Stimulated activated CD4-positive, alpha-beta T cell treated with anti-CD3 and anti-CD28 coated beads, Interleukin-2, amount 100 ng/mL, for 48 hours (primary cell): ENCODE measurements around the gene NHLRC4.
"Not testable (repeated sequence)": the region's sequence is repeated elsewhere in the genome, so short reads cannot be mapped to it uniquely, and the experiment has no call there.

ENCODE experiments used
- DNase-seq, 2 donors: peaks; one replicate each; pipeline ENCODE4 v3.0.0-alpha.2; 2020

Gene NHLRC4

GRCh38 chr16:586047-586644 is 19.3 kb downstream of the NHLRC4 start:
- no peak for DNase-seq

DNA sequence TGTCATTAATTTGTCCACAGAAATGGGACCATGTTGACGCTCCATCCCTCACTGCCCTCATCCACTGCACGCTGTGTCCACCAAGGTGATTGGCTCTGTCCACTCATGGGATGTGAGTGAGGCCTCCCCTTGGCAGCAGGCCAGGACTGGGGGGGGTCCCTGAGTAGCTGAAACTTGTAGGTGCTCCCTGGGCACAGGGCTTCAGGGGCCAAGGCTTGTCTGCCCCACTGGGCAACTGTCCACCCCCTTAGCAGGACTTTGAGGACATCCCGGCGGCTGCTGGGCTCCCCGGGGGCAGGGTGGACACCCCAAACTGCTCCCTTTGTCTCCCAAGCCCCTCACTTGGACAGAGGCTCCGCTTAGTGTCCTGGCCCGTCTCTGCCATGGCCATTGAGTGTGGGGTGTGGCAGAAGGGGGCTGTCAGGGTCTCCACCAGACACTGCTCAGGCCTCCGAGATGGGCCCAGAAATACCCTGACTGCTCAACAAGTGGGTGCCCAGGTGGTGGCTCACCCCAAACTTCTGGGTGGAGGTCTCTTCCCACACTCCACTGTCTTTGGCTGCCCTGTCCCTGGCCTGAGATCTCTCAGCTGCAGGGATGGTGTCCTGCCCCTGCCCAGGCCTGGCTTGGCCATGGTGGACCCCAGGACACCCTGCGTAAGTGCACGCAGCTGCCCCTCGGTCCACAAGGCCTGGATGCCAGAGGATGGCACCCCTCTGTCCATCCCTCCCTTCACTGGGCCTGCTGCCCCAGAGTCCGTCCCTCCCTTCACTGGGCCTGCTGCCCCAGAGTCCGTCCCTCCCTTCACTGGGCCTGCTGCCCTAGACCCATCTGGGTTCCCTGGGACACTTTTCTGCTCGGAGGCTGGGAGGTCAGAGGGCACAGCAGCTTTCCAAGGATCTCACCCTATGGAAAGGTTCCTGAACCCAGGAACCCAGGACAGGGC is 20.1 kb downstream of the NHLRC4 start:
- no peak for DNase-seq

DNA sequence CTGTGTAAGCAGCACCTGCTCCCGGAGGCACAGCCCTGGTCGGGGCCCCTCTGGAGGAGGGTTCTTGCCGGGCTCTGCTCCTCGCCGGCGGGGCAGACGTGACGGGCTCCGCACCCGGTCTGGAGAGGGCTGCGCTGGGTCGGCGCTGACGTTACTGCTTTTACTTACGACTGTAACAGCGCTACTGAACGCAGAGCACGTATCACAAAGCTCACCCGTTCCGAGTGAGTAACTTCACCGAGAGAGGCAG is 21.8 kb downstream of the NHLRC4 start:
- DNase-seq = peak in 1 of 2 donors; percentile 48

DNA sequence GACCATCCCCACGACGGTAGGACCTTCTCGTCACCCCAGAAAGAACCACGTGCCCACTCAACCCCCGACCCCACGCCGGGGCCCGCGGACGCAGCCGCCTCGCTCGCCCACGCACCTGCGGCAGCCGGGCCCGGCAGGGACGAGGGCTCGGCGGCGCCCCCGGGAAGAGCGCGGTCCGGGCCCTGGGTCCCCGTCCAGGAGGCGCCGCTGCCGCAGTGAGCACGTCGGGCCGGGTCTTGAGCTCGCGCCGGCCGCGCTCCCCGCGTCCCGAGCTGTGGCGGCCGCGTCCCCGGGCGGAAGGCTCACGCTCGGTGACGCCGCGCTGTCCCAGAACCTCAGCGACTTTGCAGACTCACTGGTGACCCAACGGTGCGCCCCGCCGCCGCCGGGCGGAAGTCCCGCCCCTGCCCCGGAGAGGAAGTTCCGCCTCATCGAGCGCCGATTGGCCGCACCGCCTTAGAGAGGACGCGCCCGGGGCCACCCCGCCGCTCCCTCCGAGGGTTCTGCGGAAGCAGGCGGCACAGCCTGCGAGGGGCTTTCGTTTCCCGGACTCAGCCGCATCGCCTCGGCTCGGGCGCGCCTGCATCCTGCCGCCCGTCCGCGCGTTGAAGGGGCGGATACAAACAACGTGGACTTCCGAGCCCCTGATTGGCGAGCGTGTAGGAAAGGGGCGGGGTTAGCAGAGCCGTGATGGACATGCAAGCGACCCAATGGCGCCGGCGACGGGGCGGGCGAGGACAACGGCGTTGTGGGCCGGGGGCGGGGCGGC is 22.3 kb downstream of the NHLRC4 start:
- peak; percentile 98 for DNase-seq

DNA sequence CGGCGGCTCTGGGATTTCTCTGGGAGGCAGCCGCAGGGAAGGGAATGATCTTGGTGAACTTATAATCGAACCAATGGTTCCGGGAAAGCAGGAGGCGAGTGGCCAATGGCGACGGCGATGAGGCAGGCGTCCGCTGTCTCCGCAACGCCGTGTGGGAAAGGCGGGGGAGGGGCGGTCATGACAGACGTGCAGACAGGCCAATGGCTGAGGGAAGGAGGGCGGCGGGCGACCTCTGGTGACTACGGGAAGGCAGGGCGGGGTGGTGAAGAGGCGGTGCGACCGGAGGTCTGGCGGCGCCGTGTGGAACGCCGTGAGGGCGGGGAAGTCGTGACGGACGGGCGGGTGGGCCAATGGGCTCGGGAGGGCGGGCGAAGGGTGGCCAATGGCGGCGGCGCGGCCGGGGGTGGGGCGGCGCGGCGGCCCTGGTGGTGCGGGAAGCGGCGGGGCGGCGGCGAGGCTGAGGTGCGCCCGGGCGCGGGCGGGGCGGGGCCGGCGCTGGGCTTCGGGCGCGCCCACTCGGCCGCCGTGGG is 22.9 kb downstream of the NHLRC4 start, which contains the start of gene RAB40C:
TSS of gene RAB40C (plus strand) at position 409 of the 530 bp plus-strand sequence. CDS start 226 bp downstream, outside the sequence.
- peak; percentile 98 to 99 for DNase-seq

GRCh38 chr16:590188-590814 is 23.5 kb downstream of the NHLRC4 start:
- DNase-seq = no peak

DNA sequence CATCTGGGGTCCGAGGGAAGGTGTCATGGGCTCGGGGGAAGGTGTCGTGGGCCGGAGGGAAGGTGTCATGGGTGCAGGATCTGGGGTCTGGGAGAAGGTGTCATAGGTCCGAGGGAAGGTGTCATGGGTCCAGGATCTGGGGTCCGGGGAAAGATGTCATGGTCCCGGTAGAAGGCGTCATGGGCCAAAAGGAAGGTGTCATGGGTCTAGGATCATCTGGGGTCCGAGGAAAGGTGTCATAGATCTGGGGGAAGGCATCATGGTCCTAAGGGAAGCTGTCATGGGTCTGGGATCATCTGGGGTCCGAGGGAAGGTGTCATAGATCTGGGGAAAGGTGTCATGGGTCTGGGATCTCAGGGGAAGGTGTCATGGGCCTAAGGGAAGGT is 24.0 kb downstream of the NHLRC4 start:
- DNase-seq = no peak

- no peak for DNase-seq
Observed at GRCh38 chr16:591231-591630, 24.4 kb downstream of the NHLRC4 start.

GRCh38 chr16:591892-592517 is 25.2 kb downstream of the NHLRC4 start:
- DNase-seq = no peak

- DNase-seq = no peak
Observed at GRCh38 chr16:592518-593306, 25.9 kb downstream of the NHLRC4 start.

DNA sequence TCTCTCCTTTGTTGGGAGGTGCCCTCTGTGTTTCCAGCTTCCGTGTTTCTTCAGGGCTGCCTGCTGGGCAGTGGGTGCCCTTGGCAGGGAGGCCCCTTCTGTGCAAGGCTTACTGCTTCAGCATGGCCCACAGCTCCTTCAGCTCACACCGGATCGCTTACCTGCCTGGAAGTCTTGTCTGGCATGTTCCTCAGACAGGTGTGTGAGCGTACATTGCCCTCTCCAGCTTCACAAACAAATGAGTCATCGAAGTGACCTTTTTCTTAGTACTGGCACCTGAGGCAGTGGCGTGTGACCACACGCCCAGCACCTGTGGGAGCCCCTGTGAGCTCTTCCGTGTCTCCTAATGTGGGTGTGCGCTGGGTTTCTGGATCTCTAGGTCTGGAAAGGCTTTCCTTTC is 26.6 kb downstream of the NHLRC4 start:
- DNase-seq = no peak

DNA sequence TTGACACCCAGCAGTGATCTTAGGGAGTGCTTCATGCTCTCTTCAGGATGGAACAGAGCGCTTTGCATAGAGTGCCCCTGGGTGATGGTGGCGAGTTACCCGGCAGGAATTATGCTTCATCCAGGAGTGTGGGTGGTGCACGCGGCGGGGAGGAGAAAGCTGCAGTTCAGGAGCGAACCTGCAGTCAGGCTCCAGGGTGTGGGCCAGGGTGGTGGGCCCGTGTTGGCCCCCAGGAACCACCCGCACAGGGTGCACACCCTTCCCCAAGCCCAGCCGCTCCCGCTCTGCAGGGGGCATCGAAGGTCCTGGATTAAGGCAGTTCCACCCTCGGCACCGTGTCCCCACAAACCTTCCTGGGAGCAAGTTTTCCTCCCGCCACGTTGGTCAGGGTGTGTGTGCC is 27.0 kb downstream of the NHLRC4 start:
- no peak for DNase-seq

DNA sequence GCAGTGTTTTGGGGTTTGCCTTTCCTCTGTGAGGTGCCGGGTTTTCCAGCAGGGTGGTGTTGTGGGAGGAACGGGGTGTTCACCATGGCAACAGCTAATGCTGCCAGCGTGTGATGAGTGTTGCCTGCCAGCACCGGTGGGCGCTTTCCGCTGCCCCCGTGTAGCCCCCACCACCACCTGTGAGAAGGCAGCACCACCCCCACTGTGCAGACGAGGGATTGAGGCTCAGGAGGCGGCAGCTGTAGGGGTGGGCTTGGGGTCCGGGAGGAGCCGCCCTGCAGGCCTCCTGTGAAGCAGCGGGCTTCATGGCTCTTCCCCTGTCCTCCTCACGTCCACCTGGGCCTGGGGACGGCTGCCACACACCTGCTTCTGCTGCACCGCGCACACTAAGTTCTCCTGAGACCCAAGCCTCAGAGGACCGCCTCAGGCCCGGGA is 28.3 kb downstream of the NHLRC4 start:
- DNase-seq = no peak

GRCh38 chr16:595942-596735 is 29.3 kb downstream of the NHLRC4 start:
- no peak for DNase-seq

DNA sequence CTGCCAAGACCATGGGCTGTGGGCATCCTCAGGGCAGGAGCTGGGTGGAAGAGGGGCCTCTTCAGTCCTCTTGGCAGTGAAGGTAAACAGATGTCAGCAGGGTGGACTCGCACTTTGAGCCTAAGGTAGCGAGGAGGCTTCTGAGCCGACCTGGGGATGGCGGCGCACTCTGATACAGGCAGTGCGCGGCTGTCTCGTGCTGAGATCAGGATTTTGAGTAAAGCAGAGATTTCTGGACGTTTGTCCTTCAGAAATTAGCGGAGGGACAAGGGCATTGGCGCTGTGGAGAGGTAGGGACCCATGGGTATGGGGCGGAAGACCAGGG is 29.9 kb downstream of the NHLRC4 start:
- DNase-seq = no peak

GRCh38 chr16:597655-598054 is 30.9 kb downstream of the NHLRC4 start:
- DNase-seq = not testable (repeated sequence)

DNA sequence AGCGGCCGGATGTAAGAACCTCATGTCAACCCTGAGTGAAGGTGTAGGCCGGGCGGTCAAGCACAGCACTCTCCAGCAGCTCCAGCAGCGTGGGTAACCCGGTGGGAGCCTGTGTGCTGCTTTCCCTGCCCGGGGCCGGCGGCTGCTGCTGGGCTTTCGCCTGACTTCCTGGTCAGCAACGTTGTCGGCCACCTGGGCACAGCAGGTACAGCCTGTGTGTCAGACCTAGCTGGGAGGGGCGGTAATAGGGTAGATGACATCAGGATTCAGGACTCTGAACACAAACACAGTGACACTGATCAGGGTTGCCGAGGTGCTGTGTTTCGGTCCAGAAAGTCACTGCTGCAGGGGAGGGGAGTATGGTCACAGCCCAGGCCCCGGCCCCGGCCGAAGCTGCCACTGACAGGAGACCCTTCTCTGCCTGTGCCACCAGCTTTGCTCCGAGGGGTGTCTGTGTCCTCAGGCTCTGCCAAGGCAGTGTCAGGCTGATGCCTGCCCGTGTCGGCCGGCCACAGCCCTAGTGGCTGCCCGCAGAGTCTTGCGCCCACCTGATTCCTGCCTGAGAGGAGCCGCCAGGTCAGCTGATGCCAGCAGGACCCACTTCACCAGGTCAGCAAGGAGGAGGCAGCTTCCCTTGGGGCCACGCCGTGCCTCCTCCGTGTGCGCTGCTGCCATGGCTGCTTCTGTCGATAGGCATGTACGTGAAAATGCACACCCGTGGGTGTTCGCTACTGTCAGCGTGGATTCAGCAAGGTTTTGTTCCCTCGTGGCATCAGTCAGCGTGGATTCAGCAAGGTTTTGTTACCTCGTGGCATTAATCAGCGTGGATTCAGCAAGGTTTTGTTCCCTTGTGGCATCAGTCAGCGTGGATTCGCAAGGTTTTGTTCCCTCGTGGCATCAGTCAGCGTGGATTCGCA is 32.3 kb downstream of the NHLRC4 start:
- DNase-seq = no peak

DNA sequence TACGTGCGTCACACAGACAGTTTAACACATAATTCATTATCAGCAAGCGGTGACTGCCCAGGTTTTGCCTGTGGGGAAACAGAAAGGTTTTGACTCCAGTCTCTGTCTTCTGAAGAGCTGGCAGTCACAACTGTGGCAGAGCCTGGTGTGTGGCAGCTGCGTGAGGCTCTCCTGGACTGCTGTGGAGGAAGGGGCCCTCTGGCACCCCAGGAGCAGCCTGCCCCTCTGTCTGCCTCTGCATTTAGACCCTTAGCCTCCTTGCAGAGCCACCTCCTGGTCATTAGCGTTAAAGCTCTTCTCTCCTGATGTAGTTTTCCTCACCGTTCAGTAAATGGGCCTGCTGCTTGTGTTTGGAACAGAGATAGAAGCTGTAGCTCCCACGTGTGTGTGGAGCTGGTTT is 34.0 kb downstream of the NHLRC4 start:
- DNase-seq = no peak

DNA sequence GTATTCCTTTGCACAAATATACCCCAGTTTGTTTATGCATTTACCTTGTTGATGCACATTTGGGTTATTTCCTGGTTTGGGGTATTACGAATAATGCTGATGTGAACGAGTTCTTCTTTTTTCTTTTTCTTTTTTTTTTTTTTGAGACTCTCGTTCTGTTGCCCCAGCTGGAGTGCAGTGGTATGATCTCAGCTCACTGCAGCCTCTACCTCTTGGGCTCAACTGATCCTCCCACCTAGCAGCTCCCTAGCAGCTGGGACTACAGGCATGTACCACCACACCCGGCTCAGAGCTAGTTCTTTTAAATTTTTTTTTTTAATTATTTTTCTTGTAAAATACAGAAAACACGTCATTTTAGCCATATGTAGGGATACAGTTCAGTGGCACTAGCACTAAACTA is 37.1 kb downstream of the NHLRC4 start:
- DNase-seq = no peak
